GM12878 (cell line): ENCODE results near the gene FEN1. TPM values are rescaled to one million over a fixed set of nuclear protein-coding genes. Genes with fewer than 3 reads are reported as not detected.

Source experiments
- ATAC-seq: fragments of 200-7000 bp; cut with Tn5 transposase; 3 replicates; pipeline ENCODE4 v1.9.1; 2020; ENCODE audit warnings: mild to moderate bottlenecking, moderate library complexity
- BruUV-seq: library from RNA; stranded (reverse); fragments of 400-500 nt; replicated peaks from 2 replicates; lab custom pipeline; 2021; lab: Mats Ljungman, UMichigan
- CTCF ChIA-PET: fragments of 300-600 bp; sonication (Branson Sonifier 250); formaldehyde crosslinking; extraction: SDS; loops from one replicate; lab custom pipeline; 2021; ENCODE audit warnings: inconsistent platforms; lab: Yijun Ruan, JAX
- POLR2A ChIA-PET: fragments of 350-600 bp; formaldehyde crosslinking; extraction: SDS; loops from one replicate; lab custom pipeline; 2021; ENCODE audit warnings: inconsistent platforms; lab: Charles Lee
- RAD21 ChIA-PET: fragments of 300-600 bp; sonication (Branson Sonifier 250); formaldehyde crosslinking; loops from one replicate; lab custom pipeline; 2023; ENCODE audit warnings: antibody characterized with exemption; ENCODE audit not compliant: unreplicated experiment; lab: Charles Lee
- SMC1A ChIA-PET: fragments of 300-600 bp; sonication (Branson Sonifier 250); formaldehyde crosslinking; loops from one replicate; lab custom pipeline; 2023; ENCODE audit not compliant: unreplicated experiment, uncharacterized antibody; lab: Charles Lee
- DNase-seq: peaks from one replicate; pipeline ENCODE4 v3.0.0-alpha.2; 2011; ENCODE audit warnings: low read depth, low spot score
- FAIRE-seq: peaks from 3 replicates; lab custom pipeline; 2011; peaks lifted over from hg19 to GRCh38; lab: Jason Lieb, UNC
- H2AFZ ChIP-seq: 2 replicates; pipeline ENCODE4 v1.6.0; 2011; ENCODE audit warnings: low read depth, low read length, control low read depth; ENCODE audit not compliant: control insufficient read depth
- H3K27ac ChIP-seq: 2 replicates; pipeline ENCODE4 v1.5.1; 2011; ENCODE audit warnings: control low read depth; ENCODE audit not compliant: control insufficient read depth, insufficient read depth
- H3K27me3 ChIP-seq, 2 experiments: replicated peaks in 1 of 2; 2 replicates each; pipeline versions ENCODE4 v1.6.0 to v1.6.1; 2011; ENCODE audit warnings: low read length in 1 of 2; ENCODE audit not compliant: control insufficient read depth in 2 of 2, insufficient read depth in 2 of 2
- H3K36me3 ChIP-seq, 2 experiments: 2 replicates each; pipeline ENCODE4 v1.5.1; 2011; ENCODE audit warnings: low read length in 1 of 2; ENCODE audit not compliant: control insufficient read depth in 2 of 2, insufficient read depth in 2 of 2
- H3K4me1 ChIP-seq: 2 replicates; pipeline ENCODE4 v1.6.1; 2011; ENCODE audit warnings: mild to moderate bottlenecking, low read length, moderate library complexity, mixed read lengths; ENCODE audit not compliant: control insufficient read depth, insufficient read depth
- H3K4me2 ChIP-seq: 2 replicates; pipeline ENCODE4 v1.6.0; 2011; ENCODE audit warnings: control low read depth; ENCODE audit not compliant: control insufficient read depth, insufficient read depth
- H3K4me3 ChIP-seq: fragments of 200-600 bp; sonication (generic); 2 replicates; pipeline ENCODE4 v1.5.1; 2016
- H3K79me2 ChIP-seq: 2 replicates; pipeline ENCODE4 v1.6.0; 2011; ENCODE audit warnings: low read length; ENCODE audit not compliant: control insufficient read depth, insufficient read depth
- H3K9ac ChIP-seq: 2 replicates; pipeline ENCODE4 v1.8.0; 2011; ENCODE audit warnings: low read length, control low read depth, mixed read lengths; ENCODE audit not compliant: control insufficient read depth, insufficient read depth
- H3K9me3 ChIP-seq: replicated peaks from 3 replicates; pipeline ENCODE4 v1.5.1; 2011; ENCODE audit warnings: mild to moderate bottlenecking, low read length; ENCODE audit not compliant: control insufficient read depth, insufficient read depth
- H4K20me1 ChIP-seq: 2 replicates; pipeline ENCODE4 v1.6.0; 2011; ENCODE audit not compliant: control insufficient read depth, insufficient read depth
- CBX3 ChIP-seq: fragments of 200-600 bp; sonication (generic); IDR thresholded peaks from 2 replicates; pipeline ENCODE4 v1.6.1; 2016; ENCODE audit warnings: low read depth, borderline replicate concordance
- CHD4 ChIP-seq: fragments of 200-600 bp; sonication (generic); IDR thresholded peaks from 2 replicates; pipeline ENCODE4 v1.6.1; 2016; ENCODE audit warnings: mild to moderate bottlenecking
- IRF4 ChIP-seq: IDR thresholded peaks from 2 replicates; pipeline ENCODE4 v1.6.1; 2011; ENCODE audit warnings: low read depth, low read length
- NFIC ChIP-seq: IDR thresholded peaks from 2 replicates; pipeline ENCODE4 v1.6.1; 2012; ENCODE audit warnings: low read depth, mild to moderate bottlenecking, inconsistent platforms, low read length, moderate library complexity
- RAD21 ChIP-seq: IDR thresholded peaks from 2 replicates; pipeline ENCODE4 v1.6.1; 2011; ENCODE audit warnings: mild to moderate bottlenecking, low read depth, low read length, moderate library complexity; ENCODE audit not compliant: insufficient read depth
- RUNX3 ChIP-seq: IDR thresholded peaks from 2 replicates; pipeline ENCODE4 v1.6.1; 2012; ENCODE audit warnings: low read length, inconsistent platforms
- SMC3 ChIP-seq: IDR thresholded peaks from 2 replicates; pipeline ENCODE4 v1.6.1; 2011; ENCODE audit warnings: low read length, improper control_type of control experiment, borderline replicate concordance
- WRNIP1 ChIP-seq: IDR thresholded peaks from 2 replicates; pipeline ENCODE4 v1.6.1; 2011; ENCODE audit warnings: low read depth, low read length, improper control_type of control experiment, borderline replicate concordance
- YY1 ChIP-seq: IDR thresholded peaks from 2 replicates; pipeline ENCODE4 v1.6.1; 2011; ENCODE audit warnings: low read depth, mild to moderate bottlenecking, low read length
- WGBS: methylation state at CpG from one replicate; pipeline ENCODE4 v1.1.6; 2016; ENCODE audit warnings: low lambda C conversion rate; ENCODE audit not compliant: insufficient replicate concordance, insufficient coverage; ENCODE audit errors: missing lambda C conversion rate; 5-methylcytosine and 5-hydroxymethylcytosine counted together
- in situ Hi-C: fragments of 300-500 bp; cut with MboI; formaldehyde crosslinking; loops from 9 replicates; pipeline ENCODE4 v1.14.3; 2018; ENCODE audit warnings: mixed read lengths
- intact Hi-C: fragments of 100-400 bp; cut with micrococcal nuclease; formaldehyde crosslinking; loops from one replicate; pipeline ENCODE4 v1.14.2; 2022; ENCODE audit not compliant: unreplicated experiment
- polyA plus RNA-seq, 11 experiments: library from polyadenylated mRNA; depleted of rRNA in 4 of 11; unstranded in 6 of 11; stranded (reverse) in 5 of 11; fragments of >200 nt; fragmentation: Nextera tagmentation in 4 of 11; fragmentation: Illumina TruSeq in 1 of 11; extraction: Ambion mirVana in 4 of 11; extraction: Trizol in 1 of 11; gene quantifications; 1 replicate in 1 of 11; 2 replicates in 10 of 11; pipeline versions ENCODE4 v1.2.1 to v1.2.3, GENCODE V29; 2011 to 2016; ENCODE audit warnings: inconsistent platforms in 2 of 11, missing spikeins in 2 of 11, low read depth in 1 of 11
- total RNA-seq, 4 experiments: library from RNA; depleted of rRNA in 3 of 4; stranded (reverse); fragments of >200 nt in 3 of 4; fragmentation: Illumina TruSeq in 1 of 4; extraction: Trizol in 1 of 4; gene quantifications; 2 replicates each; pipeline versions ENCODE4 v1.2.1 to v1.2.3, GENCODE V29; 2013 to 2021
- TF ChIP-seq, protein P1 (sequence below): fragments of 450-650 bp; IDR thresholded peaks from 2 replicates; pipeline ENCODE4 v1.6.1; 2017; ENCODE audit warnings: mild to moderate bottlenecking, low read depth, inconsistent platforms; ENCODE audit not compliant: poor library complexity, severe bottlenecking
- TF ChIP-seq, protein P2 (sequence below): IDR thresholded peaks from 2 replicates; pipeline ENCODE4 v1.6.1; 2011; ENCODE audit warnings: borderline replicate concordance, low read depth, mild to moderate bottlenecking, moderate library complexity, mixed read lengths, low read length; ENCODE audit not compliant: insufficient read depth; ENCODE audit errors: extremely low read length
- TF ChIP-seq, protein P3 (sequence below): IDR thresholded peaks from 2 replicates; pipeline ENCODE4 v1.6.1; 2012; ENCODE audit warnings: mild to moderate bottlenecking, low read depth, low read length
- TF ChIP-seq, protein P4 (sequence below), 3 experiments: IDR thresholded peaks in 2 of 3; conservative IDR thresholded peaks in 1 of 3; 2 replicates each; pipeline ENCODE4 v1.5.1; 2011; ENCODE audit warnings: low read depth in 3 of 3, low read length in 3 of 3, mild to moderate bottlenecking in 3 of 3, control low read depth in 2 of 3, moderate library complexity in 2 of 3, inconsistent platforms in 1 of 3, mixed read lengths in 1 of 3; ENCODE audit not compliant: control insufficient read depth in 2 of 3, insufficient read depth in 1 of 3; ENCODE audit errors: extremely low read depth in 1 of 3

Gene FEN1
- total and polyA plus RNA-seq, 10 of the 15 experiments (the other 5 are each of a cell fraction or from before 2014, with no cell fraction given), result 54.8 to 282 (median 125) TPM

DNA sequence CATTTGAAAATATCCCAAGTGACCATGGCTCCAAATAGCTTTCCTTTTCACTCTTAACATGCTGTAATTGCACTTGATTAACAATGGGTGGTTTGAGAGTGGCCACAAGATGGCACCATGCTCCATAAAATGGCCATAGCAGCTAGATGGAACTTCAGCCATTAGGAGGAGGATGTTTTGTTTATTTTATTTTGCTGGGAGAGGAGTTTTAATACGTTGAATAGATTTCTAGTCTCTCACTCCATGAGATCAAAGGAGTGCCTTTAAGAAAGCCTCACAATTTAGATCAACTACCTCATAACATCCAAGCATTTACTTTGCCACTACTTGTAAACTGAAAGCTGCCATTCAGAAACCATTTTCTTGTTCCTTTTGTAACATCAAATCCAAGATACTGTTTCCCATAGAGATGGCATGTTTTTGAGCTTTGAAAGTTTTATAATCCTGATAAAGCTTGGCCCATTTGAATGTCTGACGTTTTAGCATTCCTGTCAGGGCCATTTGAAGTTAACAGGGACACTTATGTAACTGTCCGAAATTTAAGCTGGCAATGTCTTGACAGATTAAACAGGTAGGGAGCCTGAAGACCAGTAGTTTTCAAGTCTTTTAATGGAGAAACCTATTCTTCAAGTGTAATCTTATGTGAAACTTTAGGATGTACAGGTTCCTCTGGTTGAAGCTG lies 4.7 kb downstream of the FEN1 start:
- WGBS, result 44% methylated on average over 3 of the region's 3 CpGs
- Histone ChIP-seq H3K27ac (no peak overlapping the region), H3K9ac (no peak overlapping the region), H3K9me3 (no peaks in the 10 kb centered on the region), H2AFZ (peak overlapping the region; percentile 64), H3K4me3 (no peak overlapping the region), H3K4me2 (no peak overlapping the region), H4K20me1 (no peaks in the 10 kb centered on the region), H3K27me3 (no peaks in the 10 kb centered on the region), H3K36me3 (peaks cover 7 to 10% of the 10 kb centered on the region in 2 experiments; a peak in 3 of 4 replicates), H3K4me1 (no peaks in the 10 kb centered on the region; the same call in 1 of the 2 replicates), H3K79me2 (peaks cover 63% of the 10 kb centered on the region)
- ATAC-seq (peak; percentile 49), DNase-seq (peak; percentile 52), FAIRE-seq (peak; percentile 78)
- SMC1A ChIA-PET, result interaction anchor here (0.7 to 6.0 kb wide), 37 partner anchors 9 to 326 kb away, joined by 3 to 86 read pairs (median 6); partner anchors contain the start of genes BEST1, FADS2, FADS3 and FTH1
- in situ Hi-C loops (loop anchor here (5.0 kb wide), 2 partner anchors 100 to 310 kb away; no protein-coding TSS in a partner anchor), intact Hi-C loops (loop anchor here (1.0 to 5.0 kb wide), 7 partner anchors 75 to 310 kb away; partner anchors contain the start of gene FTH1)
- no TSS peak for BruUV-seq
- CTCF ChIA-PET, result interaction anchor here (0.6 to 12.7 kb wide), 66 partner anchors 9 to 570 kb away, joined by 3 to 188 read pairs (median 5); partner anchors contain the start of genes BEST1, FADS1, FADS2 and FADS3
- RAD21 ChIA-PET, result interaction anchor here (0.9 to 6.2 kb wide), 36 partner anchors 9 to 514 kb away, joined by 3 to 96 read pairs (median 8); partner anchors contain the start of genes BEST1, FADS1, FADS2 and FADS3
- POLR2A ChIA-PET, result interaction anchor here (0.5 to 7.0 kb wide), 12 partner anchors 15 to 706 kb away, joined by 3 to 77 read pairs (median 4); partner anchors contain the start of genes FADS1, FADS2 and FTH1
- TF ChIP-seq, protein P1, sequence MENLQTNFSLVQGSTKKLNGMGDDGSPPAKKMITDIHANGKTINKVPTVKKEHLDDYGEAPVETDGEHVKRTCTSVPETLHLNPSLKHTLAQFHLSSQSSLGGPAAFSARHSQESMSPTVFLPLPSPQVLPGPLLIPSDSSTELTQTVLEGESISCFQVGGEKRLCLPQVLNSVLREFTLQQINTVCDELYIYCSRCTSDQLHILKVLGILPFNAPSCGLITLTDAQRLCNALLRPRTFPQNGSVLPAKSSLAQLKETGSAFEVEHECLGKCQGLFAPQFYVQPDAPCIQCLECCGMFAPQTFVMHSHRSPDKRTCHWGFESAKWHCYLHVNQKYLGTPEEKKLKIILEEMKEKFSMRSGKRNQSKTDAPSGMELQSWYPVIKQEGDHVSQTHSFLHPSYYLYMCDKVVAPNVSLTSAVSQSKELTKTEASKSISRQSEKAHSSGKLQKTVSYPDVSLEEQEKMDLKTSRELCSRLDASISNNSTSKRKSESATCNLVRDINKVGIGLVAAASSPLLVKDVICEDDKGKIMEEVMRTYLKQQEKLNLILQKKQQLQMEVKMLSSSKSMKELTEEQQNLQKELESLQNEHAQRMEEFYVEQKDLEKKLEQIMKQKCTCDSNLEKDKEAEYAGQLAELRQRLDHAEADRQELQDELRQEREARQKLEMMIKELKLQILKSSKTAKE, result peak; percentile 46
- TF ChIP-seq WRNIP1 (no peak), CHD4 (no peak), NFIC (no peak), CBX3 (no peak), RAD21 (peak; percentile 94), YY1 (peak; percentile 92), RUNX3 (peak; percentile 38; the same call in 1 of the 2 replicates), SMC3 (peak; percentile 90), IRF4 (no peak)
- TF ChIP-seq, protein P2, sequence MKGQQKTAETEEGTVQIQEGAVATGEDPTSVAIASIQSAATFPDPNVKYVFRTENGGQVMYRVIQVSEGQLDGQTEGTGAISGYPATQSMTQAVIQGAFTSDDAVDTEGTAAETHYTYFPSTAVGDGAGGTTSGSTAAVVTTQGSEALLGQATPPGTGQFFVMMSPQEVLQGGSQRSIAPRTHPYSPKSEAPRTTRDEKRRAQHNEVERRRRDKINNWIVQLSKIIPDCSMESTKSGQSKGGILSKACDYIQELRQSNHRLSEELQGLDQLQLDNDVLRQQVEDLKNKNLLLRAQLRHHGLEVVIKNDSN, result no peak
- TF ChIP-seq, protein P3, sequence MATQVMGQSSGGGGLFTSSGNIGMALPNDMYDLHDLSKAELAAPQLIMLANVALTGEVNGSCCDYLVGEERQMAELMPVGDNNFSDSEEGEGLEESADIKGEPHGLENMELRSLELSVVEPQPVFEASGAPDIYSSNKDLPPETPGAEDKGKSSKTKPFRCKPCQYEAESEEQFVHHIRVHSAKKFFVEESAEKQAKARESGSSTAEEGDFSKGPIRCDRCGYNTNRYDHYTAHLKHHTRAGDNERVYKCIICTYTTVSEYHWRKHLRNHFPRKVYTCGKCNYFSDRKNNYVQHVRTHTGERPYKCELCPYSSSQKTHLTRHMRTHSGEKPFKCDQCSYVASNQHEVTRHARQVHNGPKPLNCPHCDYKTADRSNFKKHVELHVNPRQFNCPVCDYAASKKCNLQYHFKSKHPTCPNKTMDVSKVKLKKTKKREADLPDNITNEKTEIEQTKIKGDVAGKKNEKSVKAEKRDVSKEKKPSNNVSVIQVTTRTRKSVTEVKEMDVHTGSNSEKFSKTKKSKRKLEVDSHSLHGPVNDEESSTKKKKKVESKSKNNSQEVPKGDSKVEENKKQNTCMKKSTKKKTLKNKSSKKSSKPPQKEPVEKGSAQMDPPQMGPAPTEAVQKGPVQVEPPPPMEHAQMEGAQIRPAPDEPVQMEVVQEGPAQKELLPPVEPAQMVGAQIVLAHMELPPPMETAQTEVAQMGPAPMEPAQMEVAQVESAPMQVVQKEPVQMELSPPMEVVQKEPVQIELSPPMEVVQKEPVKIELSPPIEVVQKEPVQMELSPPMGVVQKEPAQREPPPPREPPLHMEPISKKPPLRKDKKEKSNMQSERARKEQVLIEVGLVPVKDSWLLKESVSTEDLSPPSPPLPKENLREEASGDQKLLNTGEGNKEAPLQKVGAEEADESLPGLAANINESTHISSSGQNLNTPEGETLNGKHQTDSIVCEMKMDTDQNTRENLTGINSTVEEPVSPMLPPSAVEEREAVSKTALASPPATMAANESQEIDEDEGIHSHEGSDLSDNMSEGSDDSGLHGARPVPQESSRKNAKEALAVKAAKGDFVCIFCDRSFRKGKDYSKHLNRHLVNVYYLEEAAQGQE, result no peak
- TF ChIP-seq, protein P4, sequence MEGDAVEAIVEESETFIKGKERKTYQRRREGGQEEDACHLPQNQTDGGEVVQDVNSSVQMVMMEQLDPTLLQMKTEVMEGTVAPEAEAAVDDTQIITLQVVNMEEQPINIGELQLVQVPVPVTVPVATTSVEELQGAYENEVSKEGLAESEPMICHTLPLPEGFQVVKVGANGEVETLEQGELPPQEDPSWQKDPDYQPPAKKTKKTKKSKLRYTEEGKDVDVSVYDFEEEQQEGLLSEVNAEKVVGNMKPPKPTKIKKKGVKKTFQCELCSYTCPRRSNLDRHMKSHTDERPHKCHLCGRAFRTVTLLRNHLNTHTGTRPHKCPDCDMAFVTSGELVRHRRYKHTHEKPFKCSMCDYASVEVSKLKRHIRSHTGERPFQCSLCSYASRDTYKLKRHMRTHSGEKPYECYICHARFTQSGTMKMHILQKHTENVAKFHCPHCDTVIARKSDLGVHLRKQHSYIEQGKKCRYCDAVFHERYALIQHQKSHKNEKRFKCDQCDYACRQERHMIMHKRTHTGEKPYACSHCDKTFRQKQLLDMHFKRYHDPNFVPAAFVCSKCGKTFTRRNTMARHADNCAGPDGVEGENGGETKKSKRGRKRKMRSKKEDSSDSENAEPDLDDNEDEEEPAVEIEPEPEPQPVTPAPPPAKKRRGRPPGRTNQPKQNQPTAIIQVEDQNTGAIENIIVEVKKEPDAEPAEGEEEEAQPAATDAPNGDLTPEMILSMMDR (IDR thresholded peaks at IDR 0.05 in 2 of 3, conservative IDR thresholded peaks at IDR 0.05 in 1 of 3; ENCODE audit: control insufficient read depth in 2 of 3, extremely low read depth in 1 of 3, insufficient read depth in 1 of 3, low read depth in 3 of 3, low read length in 3 of 3), result peak; percentile 68 to 95 (median 84)
